VCaP (cell line): Measurements from ENCODE around the gene FAM81A.

Experiments used
- H3K27ac ChIP-seq: fragments of 450-650 bp; 2 replicates; pipeline ENCODE4 v1.5.1; 2017
- TF ChIP-seq, protein P1 (sequence below): fragments of 450-650 bp; conservative IDR thresholded peaks from 2 replicates; pipeline ENCODE4 v1.5.1; 2017; ENCODE audit warnings: mild to moderate bottlenecking, moderate library complexity

FAM81A gene

GRCh38 chr15:59432389-59432788 lies 5.6 kb upstream of the FAM81A start:
- no peak overlapping the region for H3K27ac ChIP-seq
- TF ChIP-seq, protein P1, sequence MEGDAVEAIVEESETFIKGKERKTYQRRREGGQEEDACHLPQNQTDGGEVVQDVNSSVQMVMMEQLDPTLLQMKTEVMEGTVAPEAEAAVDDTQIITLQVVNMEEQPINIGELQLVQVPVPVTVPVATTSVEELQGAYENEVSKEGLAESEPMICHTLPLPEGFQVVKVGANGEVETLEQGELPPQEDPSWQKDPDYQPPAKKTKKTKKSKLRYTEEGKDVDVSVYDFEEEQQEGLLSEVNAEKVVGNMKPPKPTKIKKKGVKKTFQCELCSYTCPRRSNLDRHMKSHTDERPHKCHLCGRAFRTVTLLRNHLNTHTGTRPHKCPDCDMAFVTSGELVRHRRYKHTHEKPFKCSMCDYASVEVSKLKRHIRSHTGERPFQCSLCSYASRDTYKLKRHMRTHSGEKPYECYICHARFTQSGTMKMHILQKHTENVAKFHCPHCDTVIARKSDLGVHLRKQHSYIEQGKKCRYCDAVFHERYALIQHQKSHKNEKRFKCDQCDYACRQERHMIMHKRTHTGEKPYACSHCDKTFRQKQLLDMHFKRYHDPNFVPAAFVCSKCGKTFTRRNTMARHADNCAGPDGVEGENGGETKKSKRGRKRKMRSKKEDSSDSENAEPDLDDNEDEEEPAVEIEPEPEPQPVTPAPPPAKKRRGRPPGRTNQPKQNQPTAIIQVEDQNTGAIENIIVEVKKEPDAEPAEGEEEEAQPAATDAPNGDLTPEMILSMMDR: no peak

GRCh38 chr15:59434481-59434880 lies 3.5 kb upstream of the FAM81A start:
- H3K27ac ChIP-seq: no peak overlapping the region
- TF ChIP-seq, protein P1: no peak

- TF ChIP-seq, protein P1: no peak
- no peak overlapping the region for H3K27ac ChIP-seq
These were observed 1.2 kb upstream of the FAM81A start for GRCh38 chr15:59436774-59437141.

- 0 out of 2 replicates have a peak overlapping the region, but pooled peaks have one; percentile 21 for H3K27ac ChIP-seq
- TF ChIP-seq, protein P1: no peak
These were observed 707 bp upstream of the FAM81A start for GRCh38 chr15:59437142-59437816.

DNA sequence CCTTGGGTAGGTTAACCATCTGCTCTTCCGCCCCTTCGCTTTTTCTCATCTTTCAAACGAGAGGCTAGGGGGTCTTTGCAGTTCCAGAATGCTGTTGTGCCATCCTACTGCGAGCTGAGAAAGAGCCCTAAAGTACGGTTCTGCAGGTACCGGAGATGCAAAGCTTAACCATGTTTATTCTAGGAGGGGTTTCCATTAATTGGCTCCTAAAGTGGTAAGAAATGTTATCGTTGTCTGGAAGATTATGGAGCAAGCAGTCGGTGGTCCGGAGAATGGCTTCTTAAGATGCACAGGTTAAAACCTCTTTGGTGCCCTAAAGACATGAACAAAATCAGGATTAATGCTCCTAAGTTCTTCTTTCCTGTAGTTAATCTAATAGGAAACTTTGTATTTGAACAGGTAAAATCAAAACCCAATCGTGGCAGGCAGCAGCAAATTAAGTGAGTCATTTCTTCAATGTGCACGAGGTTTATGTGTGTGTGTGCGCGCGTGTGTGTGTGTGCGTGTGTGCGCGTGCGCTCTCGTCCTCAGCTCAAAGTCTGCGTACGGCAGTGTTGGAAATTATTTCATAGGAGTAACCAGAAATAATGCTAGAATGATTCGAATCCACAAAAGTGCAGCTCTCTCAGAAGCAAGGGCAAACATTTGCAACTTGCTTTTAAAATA lies 772 bp downstream of the FAM81A start:
- TF ChIP-seq, protein P1: no peak
- peak overlapping the region; percentile 65; the same call in 1 of the 2 replicates for H3K27ac ChIP-seq

DNA sequence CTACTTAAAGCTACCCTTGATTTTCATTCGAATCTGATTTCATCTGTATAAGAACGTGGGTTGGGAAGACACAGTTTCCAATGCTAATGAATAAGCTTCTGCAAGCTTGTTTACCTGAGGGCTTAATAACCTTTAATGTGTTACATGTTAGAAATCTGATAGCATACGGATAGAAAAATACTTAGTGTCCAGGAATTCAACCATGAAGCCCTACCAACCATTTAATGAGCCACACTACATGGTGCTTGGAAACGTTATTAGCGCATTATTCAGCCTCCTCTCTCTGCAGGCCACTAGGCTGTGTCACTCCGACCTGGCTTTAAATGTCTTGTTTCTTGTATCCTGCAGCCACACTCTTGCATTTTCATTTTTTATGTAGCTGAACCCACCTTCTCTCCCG lies 1.6 kb downstream of the FAM81A start:
- no peak overlapping the region for H3K27ac ChIP-seq

DNA sequence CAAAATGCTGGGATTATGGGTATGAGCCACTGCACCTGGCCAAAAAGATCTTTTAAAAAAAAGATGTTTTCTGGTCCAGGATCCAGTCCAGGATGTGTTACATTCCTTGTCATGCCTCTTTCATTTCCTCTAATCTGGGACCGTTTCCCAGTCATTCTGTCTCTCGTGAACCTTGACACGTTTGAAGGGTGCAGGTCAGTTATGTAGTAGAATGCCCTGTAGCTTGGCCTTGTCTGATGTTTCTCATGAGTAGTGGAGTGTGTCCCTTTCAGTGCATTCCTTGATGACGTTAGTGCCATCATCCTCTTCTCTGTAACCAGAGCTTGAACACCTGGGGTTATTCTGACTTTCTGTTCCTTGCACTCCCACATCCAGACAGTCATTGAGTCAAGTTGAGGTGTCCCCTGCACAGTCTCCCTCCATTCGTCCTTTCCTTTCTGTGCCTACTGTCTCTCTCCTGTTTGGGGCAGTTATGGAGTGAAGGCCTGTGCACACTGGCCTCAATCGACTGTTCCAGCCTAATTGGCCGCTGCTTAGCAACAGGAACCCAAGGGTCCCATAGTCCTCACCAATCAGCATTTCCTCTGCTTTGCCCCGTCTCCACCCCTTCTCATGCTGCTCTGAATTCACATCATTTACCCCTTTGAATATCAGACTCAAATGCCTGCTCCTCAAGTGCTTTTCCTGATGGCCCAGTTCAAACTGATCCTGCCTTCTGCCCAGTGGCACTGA lies 5.5 kb downstream of the FAM81A start:
- H3K27ac ChIP-seq: no peak overlapping the region
- TF ChIP-seq, protein P1: no peak

More for the DNA sequence above, 1.6 kb downstream of the FAM81A start:
- TF ChIP-seq, protein P1: no peak
